Measurements from ENCODE around the gene CREBRF.
A peak's percentile ranks its signal among the peaks of the same experiment; 100 is the strongest.

DNA sequence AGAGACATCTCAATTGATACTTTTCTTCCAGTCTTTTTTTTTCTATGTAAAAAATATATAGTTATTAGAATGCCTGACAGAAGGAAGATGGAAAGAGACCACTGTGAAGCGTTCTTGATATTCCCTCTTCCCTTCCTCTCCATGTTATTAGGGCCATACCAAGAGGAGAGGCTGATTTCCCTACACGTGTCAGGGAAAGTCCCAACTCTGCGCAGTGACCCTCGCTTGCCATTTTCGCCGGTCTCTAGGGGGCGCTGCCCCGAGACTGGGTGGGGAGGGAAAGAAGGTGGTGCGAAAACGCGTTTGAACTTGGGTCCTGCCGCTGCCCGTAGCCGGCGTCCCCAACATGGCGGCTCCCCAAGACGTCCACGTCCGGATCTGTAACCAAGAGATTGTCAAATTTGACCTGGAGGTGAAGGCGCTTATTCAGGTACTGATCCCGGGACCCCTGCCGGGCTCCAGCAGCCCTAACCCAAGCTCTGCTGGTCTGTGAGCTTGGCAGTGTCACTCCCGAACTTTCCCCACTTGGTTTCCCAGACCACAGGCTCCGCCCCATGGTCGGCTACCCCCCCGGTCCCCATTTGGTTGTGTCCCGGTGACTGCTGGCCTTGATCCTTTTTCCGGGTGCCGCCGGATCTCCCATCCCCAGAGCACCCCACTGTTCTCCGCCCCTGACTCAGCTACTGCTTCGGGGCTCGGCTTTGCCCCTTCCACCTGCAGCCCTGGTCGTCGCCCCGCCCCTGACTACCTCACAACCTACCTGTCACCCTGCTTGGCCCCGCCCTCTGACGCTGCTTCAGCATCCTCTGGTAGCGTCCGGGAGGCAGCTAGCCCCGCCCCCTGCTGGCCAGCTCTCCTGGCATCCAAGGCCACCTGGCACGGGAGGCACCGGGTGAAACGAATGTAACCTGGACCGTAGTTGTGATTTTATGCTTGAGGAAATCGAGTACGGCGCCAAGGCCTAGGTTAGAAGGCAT is 88.3 kb downstream of the CREBRF start, which contains the start of gene BNIP1:
- TF ChIP-seq, protein P1, sequence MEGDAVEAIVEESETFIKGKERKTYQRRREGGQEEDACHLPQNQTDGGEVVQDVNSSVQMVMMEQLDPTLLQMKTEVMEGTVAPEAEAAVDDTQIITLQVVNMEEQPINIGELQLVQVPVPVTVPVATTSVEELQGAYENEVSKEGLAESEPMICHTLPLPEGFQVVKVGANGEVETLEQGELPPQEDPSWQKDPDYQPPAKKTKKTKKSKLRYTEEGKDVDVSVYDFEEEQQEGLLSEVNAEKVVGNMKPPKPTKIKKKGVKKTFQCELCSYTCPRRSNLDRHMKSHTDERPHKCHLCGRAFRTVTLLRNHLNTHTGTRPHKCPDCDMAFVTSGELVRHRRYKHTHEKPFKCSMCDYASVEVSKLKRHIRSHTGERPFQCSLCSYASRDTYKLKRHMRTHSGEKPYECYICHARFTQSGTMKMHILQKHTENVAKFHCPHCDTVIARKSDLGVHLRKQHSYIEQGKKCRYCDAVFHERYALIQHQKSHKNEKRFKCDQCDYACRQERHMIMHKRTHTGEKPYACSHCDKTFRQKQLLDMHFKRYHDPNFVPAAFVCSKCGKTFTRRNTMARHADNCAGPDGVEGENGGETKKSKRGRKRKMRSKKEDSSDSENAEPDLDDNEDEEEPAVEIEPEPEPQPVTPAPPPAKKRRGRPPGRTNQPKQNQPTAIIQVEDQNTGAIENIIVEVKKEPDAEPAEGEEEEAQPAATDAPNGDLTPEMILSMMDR (IDR thresholded peaks at IDR 0.05): peak; percentile 84 to 96 (median 92)
- TF ChIP-seq POLR2AphosphoS5 (IDR thresholded peaks at IDR 0.05): peak; percentile 61 to 86 (median 85)
- TF ChIP-seq POLR2A (IDR thresholded peaks at IDR 0.05): peak; percentile 28 to 33
- no peak for TF ChIP-seq EP300 (IDR thresholded peaks at IDR 0.05)

Measured in sigmoid colon (tissue), 4 donors.